GM19395 (cell line): ENCODE measurements around the gene TPSD1.
"Not testable (repeated sequence)": the region's sequence is repeated elsewhere in the genome, so short reads cannot be mapped to it uniquely, and the experiment has no call there.

Source experiments
- ATAC-seq: cut with Tn5 transposase; IDR thresholded peaks from one replicate; pipeline ENCODE4 v1.9.1; 2021; ENCODE audit warnings: mild to moderate bottlenecking, moderate library complexity; ENCODE audit not compliant: unreplicated experiment

The TPSD1 gene

GRCh38 chr16:1240436-1240835 is 15.4 kb upstream of the TPSD1 start, which contains the start of gene TPSAB1:
Gene TPSAB1 (plus strand): TSS chr16:1240705. CDS start chr16:1240939, 234 bp downstream.
- ATAC-seq: not testable (repeated sequence)

DNA sequence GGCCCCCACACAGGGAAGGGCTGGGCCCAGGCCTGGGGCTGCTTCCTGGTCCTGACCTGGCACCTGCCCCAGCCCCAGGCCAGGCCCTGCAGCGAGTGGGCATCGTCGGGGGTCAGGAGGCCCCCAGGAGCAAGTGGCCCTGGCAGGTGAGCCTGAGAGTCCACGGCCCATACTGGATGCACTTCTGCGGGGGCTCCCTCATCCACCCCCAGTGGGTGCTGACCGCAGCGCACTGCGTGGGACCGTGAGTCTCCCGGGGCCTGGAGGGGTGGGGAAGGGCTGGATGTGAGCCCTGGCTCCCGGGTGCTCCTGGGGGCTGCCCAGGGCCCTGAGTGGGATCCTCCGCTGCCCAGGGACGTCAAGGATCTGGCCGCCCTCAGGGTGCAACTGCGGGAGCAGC is 14.8 kb upstream of the TPSD1 start:
- ATAC-seq: not testable (repeated sequence)

DNA sequence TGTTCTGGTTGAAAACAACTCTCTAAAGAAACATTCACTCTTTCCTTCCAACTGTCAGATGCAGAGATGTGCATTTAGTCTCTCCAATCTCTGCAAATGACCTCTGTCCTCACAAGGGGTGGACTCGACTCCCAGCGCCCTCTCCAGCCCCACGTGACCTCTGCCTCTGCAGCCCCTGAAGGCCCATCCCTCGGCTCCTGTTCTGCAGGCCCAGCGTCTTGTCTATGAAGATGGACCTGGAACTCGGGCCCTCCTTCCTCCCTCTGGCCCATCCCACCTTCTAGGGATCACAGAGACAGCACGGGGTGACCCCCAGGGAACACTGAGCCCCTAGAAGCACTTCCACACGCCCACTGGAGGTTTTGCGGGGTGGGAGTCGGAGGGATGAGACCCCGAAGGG is 12.5 kb upstream of the TPSD1 start:
- not testable (repeated sequence) for ATAC-seq

DNA sequence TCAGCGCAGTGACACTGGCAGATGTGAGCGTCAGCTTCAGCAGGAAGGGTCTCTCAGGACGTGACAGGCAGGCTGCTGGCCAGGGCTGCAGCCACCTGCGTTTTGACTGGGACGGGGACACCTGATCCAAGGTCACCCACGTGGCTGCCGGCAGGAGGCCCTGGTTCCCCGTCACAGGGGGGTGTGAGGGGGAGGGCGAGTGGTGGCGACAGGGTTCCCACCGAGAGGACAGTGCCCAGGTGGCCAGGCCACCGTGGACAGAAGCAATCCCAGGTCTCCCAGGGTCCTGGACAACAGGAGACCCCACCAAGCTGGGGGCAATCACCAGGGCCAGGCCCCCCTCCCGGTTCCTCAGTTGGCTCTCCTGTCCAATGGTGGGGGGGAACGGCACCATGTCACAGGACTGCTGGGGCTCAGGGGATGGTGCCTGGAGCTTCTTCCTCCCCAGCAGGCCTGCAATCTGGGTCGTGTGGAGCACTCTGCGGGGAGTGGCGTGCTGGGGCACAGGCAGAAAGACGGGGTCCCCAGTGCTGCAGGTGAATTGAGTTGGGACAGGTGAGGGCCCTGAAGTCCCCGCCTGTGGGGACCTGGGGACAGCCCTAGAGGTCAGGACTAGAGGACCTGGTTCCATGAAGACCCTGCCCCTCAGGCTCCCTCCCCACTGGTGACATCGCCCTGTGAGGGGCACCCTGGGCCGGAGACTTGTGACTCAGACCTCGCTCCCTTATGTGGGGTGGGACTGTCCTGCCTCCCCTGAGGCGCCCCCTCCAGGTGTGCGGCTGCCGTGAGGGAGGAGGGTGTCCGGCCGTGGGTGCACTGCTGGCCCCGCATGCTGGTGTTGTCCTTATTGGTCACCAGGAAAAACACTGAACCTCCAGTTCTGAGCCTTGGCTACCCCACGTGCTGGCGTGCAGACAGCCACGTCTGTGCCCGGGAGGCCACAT is 11.7 kb upstream of the TPSD1 start:
- not testable (repeated sequence) for ATAC-seq

GRCh38 chr16:1244881-1245280 is 11.0 kb upstream of the TPSD1 start:
- no peak for ATAC-seq

DNA sequence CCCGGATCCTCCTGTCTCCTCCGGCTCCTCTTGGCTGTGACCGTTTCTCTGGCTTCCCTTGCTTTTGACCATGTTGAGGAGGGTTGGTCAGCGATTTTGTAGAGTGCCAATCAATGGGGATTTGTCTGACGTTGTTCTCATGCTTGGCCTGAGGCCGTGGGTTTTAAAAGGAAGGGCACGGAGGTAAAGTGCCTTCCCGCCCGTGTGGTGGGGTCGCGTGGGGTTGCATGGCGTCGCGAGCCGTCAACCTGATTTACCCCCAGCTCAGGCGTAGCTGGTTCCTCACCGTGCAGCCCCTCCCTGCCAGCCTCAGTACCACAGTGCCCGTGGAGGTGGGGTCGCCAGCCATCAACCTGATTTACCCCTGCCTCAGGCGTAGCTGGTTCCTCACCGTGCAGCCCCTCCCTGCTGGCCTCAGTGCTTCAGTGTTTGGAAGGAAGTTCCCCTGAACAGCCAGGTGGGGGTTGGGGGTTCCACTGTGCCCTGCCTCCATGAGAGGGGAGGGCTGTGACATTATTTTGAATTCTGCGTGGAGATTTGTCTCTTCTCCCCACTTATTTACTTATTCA is 10.3 kb upstream of the TPSD1 start:
- ATAC-seq: no peak

DNA sequence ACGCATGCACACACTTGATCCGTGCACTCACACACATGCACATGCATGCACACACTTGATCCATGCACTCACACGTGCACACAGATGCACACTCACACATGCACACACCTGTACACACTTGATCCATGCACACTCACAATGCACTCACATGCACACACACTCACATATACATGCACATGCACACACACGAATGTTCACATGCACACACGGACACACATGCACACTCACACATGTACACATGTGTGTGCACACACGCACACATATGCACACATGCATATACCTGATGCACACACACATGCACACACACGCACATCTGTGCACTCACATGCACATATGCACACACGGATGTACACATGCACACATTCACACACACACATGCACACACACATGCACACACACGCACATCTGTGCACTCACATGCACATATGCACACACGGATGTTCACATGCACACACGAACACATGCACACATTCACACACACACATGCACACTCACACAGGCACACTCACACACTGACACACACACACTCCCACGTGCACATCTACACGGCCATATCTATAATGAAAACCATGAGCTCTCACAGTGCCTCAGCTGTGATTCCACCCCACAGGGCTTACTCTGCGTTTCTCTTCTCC is 7.8 kb upstream of the TPSD1 start:
- ATAC-seq: not testable (repeated sequence)

DNA sequence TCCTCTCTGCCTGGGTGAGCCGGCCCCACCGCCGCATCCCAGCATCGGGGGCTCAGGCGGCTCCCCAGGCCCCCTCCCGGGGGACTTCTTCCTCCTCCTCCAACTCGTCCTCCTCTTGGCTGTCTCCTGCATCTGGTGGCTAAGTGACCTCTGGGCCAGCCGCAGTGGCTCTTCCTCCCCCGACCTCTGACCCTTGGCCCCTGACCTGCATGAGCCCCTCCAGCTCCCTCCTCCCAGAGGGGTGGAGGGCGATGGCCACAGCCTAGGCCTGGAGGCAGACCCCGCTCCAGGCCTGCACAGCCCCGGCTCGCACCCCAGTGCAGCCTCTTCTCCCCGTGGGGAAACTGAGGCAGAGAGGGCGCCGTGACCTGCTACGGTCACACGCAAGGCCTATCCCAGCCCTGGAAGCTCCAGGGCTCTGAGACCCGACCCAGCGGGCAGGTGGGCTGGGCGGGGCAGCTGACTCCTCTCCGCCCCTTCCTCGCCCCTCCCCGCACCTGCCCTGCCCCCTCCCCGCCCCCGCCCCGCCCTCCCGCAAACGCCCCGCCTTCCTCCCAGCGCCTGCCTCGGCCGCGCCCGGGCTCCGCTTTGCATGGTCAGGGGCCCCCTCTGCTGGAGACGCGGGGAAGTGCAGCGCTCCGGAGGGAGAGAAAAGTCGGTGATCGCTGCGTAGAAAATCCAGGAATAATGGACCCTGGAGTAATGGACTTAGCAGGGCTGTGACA is 6.7 kb upstream of the TPSD1 start:
- not testable (repeated sequence) for ATAC-seq

DNA sequence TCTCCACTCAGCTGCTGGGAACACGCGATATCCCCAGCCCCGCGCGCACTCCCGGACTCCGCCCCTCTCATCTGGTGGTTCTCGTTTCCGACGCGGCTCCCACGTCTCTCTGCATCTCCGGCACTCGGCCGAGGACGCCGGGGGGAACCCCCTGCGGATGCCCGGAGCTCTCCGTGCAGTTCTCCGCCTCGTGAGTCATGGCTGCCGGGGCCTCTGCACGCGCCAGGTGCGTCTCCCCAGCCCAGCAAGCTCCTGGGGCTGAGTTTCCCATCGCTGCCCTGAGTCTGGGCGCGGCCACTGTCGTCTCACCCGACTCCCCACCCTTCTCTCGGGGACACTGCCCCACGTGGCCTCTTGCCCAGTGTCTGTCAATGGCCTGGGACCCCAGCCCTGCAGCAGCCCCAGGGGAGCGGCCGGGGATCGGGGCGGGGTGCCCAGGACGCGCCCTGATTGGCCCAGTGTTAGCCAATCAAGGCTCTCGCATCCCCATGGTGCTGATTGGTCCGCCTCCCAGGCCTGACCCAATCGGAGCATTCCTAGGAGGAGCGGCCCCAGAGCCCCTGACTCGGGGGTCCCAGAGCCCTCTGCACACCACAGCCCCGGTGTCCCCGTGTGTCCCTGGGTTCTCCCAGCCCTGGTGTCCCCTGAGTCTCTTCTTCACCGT is 2.0 kb upstream of the TPSD1 start:
- not testable (repeated sequence) for ATAC-seq

DNA sequence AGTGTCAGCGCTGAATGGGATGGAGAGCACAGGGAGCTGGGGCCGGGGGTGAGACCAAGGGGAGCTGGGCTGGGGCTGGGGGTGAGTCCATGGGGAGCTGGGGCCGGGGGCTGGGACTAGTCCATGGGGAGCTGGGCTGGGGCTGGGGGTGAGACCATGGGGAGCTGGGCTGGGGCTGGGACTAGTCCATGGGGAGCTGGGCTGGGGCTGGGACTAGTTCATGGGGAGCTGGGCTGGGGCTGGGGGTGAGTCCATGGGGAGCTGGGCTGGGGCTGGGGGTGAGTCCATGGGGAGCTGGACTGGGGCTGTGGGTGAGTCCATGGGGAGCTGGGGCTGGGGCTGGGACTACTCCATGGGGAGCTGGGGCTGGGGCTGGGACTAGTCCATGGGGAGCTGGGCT is 1.0 kb upstream of the TPSD1 start:
- not testable (repeated sequence) for ATAC-seq

- ATAC-seq: not testable (repeated sequence)
Measured at GRCh38 chr16:1256296-1256873, 516 bp downstream of the TPSD1 start.

DNA sequence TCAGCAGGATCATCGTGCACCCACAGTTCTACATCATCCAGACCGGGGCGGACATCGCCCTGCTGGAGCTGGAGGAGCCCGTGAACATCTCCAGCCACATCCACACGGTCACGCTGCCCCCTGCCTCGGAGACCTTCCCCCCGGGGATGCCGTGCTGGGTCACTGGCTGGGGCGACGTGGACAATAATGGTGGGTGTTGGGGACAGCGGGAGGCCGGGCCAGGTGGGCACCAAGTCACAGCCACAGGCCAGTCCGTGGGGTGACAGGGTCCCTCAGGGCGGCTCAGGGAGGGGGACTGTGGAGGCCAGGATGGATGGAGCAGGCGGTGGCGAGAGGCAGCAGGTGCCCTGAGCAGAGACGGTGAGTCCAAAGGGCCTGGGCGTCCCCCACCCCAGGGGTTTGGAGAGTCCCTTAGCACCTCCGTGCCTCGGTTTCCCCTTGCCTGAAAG is 1.0 kb downstream of the TPSD1 start:
- ATAC-seq: no peak

GRCh38 chr16:1257561-1258224 is 1.8 kb downstream of the TPSD1 start:
- no peak for ATAC-seq

- ATAC-seq: no peak
Measured at GRCh38 chr16:1258225-1258600, 2.3 kb downstream of the TPSD1 start.

DNA sequence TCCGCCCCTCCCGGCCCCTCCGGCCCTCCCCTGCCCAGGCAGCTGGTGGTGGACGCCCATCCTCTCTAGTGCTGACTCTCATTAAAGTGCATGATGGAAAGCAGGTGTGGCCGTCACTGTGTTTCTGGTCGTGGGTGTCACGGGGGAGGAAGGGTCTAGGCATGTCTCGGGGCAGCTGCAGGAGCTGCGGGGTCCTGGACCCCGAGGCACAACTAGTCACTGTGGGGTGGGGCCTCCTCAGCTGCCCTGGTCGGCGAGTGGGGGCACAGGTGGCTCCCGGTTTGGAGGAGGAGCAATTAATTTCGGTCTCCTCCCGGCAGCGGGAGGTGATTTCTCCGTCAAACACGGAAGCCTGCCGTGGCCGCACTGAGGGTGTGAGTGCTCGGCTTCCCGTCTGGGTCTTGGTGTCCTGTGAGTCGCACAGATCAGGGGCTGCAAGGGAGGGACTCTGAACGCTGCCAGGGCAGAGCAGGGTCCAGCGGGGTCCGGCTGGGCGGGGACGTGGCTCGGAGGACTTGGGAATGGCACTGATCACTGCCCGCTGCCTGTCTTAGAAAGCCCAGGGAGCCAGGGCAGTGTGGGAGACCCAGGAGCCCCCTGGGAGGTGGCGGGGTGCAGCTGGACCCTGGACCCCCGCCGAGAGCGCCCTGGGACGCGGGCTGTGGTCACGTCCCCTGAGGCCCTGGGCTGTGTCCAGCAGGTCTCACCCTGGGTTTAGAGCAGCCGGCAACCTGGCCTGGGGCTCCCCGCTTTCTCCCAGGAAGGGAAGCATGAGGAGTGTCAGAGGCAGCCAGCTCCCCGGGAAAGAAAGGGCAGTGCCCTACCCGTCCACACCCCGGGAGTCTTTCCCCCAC is 3.3 kb downstream of the TPSD1 start:
- no peak for ATAC-seq

DNA sequence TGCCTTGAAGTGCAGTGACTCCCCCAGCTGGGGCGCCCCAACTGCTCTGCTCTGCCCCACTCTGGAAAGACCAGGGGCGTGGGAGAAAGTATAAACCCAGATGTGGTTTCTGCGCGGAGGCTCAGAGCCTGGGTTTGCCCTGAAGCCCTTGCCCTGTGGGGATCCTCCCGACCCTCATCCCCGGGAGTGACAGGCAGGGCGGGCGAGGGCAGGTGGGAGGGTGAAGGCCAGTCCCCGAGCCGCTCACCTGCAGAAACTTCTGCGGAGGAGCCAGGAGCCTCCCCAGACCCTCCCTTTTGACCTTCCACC is 3.8 kb downstream of the TPSD1 start:
- ATAC-seq: no peak

DNA sequence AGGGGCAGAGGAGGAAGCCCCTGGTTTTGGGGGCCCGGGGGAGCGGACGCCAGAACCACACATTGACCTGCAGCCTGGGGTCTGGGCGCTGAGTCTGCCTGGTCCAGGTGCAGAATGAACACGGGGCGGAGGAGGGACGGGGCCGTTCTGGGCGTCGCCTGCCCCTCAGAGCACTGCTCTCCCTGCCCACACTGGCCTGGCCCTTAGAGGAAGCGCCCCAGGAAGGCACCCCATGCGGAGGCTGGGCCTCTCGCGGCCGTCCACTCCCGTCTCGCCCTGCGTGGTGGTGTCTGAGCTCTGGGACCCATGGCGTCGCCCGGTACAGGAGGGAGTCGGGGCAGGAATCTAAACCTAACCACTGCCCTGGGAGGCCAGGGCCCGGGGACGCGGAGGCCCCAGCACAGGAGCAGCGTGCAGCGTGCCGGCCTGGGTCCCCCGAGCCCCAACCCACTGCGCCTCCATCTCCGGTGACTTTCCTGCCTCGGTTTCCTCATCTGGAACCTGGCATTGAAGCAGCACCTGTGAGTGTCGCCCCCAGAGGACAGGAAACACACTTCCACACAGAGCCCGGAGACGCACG is 4.3 kb downstream of the TPSD1 start:
- no peak for ATAC-seq

GRCh38 chr16:1261131-1261892 is 5.4 kb downstream of the TPSD1 start:
- ATAC-seq: no peak
